Measurements from ENCODE around the gene DAAM2.

Gene DAAM2

DNA sequence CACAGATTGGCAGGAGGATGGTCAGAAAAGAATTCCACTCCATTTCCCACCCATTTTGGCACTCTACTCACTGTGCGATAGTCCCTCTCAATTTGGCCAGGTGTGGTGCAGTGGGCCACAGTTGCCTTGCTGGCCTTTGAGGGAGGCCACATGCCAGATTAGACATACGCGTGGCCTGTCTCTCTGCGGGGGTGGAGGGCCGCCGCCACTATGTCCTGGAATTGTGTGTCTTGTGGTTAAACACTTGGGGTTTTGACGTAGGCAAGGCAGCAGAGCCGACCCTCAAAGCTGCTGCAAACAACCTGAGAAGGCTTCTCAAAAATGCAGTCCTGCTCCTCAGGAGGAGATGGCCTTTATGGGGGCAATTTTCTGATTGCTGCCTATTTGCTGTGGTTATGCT, 4.9 kb upstream of the DAAM2 start:
- DNase-seq (ENCODE audit: low read depth in 2 of 2), result no peak

DNA sequence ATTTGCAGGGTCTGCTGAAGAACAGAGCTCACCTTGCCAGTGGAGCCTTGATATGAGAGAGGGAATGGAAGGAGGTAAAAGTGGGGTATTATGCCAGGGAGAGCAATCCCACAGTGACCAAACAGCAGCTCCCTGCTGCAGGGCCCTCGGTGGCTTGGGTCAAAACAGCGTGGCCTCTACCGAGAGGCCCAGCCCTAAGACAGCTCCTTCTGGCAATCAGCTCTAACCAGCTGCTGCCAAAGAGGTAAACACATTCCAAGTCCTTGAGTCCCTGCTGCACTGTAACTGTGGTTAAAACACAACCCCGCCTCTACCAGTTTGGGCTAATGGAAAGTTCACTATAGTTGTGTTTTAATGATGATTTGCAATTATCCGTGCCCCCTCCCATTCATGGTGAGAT, 1.4 kb upstream of the DAAM2 start:
- DNase-seq (ENCODE audit: low read depth in 2 of 2), result no peak

- no peak for DNase-seq (ENCODE audit: low read depth in 2 of 2)
Measured at GRCh38 chr6:39791311-39791710, 865 bp upstream of the DAAM2 start.

DNA sequence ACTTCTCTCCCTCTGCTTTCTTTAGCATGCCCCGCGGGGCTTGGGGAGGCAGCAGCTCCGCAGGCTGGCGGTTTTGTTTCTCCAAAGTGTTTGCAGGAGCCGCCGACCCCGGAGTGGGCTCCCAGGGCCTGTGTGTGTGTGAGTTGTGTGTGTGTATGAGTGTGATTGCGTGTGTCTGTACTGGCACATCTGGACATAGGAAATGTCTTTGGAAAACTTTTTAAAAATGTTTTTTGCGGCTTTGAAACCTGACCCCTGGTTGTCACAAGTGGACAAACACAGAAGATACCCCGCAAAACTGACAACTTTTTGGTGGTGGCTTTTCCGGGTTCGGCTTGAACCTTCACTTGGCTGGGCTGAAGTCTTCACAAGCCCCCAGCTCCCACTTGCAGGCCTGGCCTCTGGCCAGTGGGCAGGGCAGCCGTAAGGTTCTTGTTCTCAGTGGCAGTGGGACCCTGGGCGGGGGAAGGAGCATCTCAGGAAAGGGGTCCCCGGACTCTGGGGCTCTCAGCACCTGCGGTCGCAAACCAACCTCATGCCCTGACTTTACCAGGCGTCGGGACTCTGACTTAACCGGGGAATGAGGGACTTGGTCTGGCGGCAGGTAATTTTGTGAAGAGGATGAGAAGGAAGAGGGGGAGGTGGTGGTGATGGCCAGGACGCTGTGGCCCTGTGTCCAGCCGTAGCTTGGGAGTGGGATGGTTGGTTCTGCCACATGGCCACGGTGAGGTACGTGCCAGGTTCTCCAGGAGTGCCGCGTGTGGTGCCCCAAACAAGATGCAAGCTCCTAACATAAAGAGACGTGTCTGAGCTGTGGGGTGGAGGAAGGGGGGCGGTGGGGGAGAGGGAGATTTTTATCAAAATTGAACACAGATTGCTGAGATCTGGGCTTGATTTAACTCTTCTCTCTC, 619 bp downstream of the DAAM2 start:
- DNase-seq (ENCODE audit: low read depth in 2 of 2), result no peak

DNA sequence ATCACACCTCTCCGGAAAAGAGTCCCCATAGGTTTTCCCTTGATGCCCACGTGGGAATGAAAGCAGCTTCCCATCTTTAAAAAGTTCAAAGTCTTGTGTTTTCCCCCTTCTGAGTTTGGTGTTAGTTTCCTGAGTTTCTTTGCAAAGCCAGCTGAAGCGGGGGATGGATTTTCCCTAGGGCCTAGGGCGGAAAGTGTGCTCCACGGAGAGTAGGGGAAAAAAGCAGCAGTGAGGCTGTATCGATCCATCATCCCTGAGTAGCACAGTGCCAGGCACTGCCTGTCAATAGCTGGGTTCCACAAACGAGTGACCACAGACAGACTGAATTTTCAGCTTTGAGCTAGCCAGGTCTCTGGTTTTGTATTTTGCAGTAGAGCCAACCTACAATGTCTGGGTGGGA, 1.3 kb downstream of the DAAM2 start:
- DNase-seq (ENCODE audit: low read depth in 2 of 2), result no peak

- no peak for DNase-seq (ENCODE audit: low read depth in 2 of 2)
Measured at GRCh38 chr6:39794231-39794630, 2.1 kb downstream of the DAAM2 start.

GRCh38 chr6:39797751-39798150, 5.6 kb downstream of the DAAM2 start:
- DNase-seq (ENCODE audit: low read depth in 2 of 2), result no peak

DNA sequence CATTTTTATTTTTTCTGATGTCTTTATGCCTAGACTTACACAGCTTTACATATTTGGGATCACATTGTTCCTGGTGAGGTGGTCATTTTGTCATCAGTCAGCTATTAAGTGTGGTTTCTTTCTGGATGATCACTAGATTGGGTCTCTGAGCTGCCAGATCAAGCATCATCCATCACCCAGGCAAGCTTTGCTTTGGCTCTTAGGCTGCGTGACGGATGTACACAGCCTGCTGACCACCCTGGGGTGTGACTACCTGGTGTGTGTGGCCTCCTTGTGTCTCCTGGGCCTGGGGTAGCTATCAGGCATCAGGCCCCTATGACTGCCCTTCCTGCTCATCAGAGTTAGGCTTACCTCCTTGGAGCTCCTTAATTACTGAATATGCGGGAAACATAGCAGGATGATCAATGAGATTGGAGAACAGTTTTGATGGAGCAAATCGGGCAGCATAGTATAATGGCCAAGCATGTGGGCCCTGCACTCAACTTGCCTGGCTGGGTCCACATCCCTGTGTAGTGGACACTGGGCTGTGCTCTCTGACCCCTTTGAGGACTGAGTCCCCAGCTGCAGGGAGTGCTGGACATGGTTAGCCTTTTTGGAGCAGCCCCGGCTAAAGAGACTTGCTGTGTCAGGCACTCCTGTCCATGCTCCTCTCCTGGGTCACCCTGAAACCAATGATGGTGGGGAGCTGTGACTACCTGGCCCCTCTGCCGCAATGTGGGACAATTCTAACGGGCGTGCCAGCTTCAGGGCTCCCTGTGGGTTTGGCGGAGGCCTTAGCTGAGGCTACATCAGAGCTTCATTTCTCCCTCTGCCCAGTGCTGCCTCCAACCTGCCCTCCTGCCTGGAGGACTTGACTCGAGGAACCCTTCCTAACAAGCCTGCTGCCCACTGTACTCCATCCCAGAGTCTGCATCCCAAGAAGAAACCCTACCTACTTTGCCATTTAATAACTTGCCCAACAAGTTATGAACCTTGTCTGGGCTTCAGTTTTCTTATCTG, 8.2 kb downstream of the DAAM2 start:
- DNase-seq (ENCODE audit: low read depth in 2 of 2), result no peak

- DNase-seq (ENCODE audit: low read depth in 2 of 2), result no peak
Measured at GRCh38 chr6:39801456-39802251, 9.5 kb downstream of the DAAM2 start.

- no peak for DNase-seq (ENCODE audit: low read depth in 2 of 2)
Measured at GRCh38 chr6:39803872-39804271, 11.7 kb downstream of the DAAM2 start.

GRCh38 chr6:39804466-39805065, 12.4 kb downstream of the DAAM2 start:
- DNase-seq (ENCODE audit: low read depth in 2 of 2), result no peak

GRCh38 chr6:39806278-39806677, 14.1 kb downstream of the DAAM2 start:
- no peak for DNase-seq (ENCODE audit: low read depth in 2 of 2)

GRCh38 chr6:39808346-39808745, 16.2 kb downstream of the DAAM2 start:
- no peak for DNase-seq (ENCODE audit: low read depth in 2 of 2)

GRCh38 chr6:39808964-39809363, 16.8 kb downstream of the DAAM2 start:
- DNase-seq (ENCODE audit: low read depth in 2 of 2), result no peak

GRCh38 chr6:39811835-39812345, 19.7 kb downstream of the DAAM2 start:
- DNase-seq (ENCODE audit: low read depth in 2 of 2), result no peak

DNA sequence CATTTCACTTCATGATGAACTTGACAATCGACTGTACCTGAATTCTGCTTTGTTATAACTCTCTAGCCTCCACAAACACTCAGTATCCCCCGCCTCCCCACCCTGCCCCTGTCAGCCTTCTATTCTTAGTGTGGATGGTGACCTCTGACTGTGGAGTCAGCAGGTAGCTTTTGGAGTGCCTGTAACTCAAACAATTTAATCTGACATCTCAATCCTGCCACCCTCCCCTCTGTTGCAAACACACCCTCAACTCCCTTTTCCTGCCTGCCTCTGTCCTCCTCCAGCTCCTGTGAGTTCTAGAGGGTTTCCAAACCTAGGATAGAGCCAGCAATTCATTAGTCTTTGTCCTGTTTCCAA, 20.3 kb downstream of the DAAM2 start:
- DNase-seq (ENCODE audit: low read depth in 2 of 2), result no peak

DNA sequence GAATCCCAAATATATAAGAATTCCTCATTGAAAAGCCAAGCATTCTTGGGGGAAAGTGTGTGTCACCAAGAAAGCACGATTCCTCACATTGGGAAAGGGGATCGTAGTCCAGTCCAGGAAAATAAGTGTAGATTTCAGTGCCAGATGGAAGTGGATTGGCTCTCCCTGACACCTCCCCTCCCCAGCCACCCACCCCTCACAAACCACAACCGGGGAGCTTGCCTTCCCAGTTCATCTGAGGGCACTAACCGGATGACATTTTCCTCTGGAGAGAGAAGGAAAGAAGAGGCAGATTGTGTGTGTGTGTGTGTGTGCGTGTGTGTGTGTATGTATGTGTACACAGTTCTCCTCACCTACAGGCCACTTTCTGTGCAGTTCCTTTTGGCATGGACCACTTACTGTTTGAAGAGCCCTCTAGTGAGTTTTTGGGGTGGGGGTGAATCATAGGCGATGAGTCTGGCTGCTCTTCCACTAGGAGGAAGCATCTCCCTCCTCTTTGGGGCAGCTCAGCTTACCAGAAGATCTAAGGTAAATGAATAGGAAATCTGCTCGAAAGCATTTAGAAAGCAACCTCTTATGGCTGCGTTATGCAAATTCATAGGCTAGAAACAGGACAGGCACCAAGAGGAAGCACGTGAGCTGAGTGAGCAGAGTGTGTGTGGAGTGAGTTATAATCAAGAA, 20.8 kb downstream of the DAAM2 start:
- no peak for DNase-seq (ENCODE audit: low read depth in 2 of 2)

DNA sequence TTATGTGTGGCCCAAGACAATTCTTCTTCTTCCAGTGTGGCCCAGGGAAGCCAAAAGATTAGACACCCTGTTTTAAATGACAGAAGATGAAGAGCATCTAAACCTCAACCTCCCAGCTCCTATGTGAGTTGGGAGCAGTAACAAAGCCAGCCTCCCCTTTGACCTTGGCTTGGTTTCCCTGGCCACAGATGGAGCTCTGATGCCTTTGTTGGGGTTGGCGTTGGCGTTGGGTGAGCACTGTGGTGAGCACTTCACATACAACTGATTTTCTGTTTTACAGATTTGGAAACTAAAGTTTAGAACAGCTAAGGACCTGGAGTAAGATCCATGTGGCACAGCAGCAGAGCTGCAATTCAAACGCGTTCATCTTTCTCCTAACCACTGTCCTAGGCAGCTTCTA, 22.1 kb downstream of the DAAM2 start:
- no peak for DNase-seq (ENCODE audit: low read depth in 2 of 2)

DNA sequence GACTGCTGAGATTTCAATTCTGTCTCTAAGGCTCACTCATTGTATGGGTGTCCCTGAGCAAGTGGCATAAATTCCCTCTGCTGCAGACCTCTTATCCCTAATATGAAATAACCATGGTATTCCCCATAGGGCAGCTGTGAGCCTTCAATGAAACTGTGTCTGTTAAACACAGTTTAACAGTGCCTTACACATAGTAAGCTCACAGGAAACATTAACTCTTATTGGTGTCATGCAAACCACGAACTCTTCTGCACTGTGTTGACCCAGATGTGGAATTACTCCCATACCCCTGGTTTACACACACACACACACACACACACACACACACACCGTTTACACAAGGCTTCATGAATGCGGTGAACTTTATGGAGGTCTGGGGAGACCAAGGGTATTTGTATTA, 23.2 kb downstream of the DAAM2 start:
- DNase-seq (ENCODE audit: low read depth in 2 of 2), result no peak

GRCh38 chr6:39816747-39817146, 24.6 kb downstream of the DAAM2 start:
- no peak for DNase-seq (ENCODE audit: low read depth in 2 of 2)

GRCh38 chr6:39818695-39819094, 26.5 kb downstream of the DAAM2 start:
- no peak for DNase-seq (ENCODE audit: low read depth in 2 of 2)

All from stimulated activated CD8-positive, alpha-beta memory T cell treated with anti-CD3 and anti-CD28 coated beads, Interleukin-15, amount 100 ng/mL, for 48 hours (primary cell).